Left lung (tissue), 10 donors: ENCODE results near the gene CCDC137. TPM values are rescaled to one million over a fixed set of nuclear protein-coding genes. Genes with fewer than 3 reads are reported as not detected.
A peak's percentile ranks its signal among the peaks of the same experiment; 100 is the strongest.

Experiments
- ATAC-seq: fragments of 200-7000 bp; cut with Tn5 transposase; one replicate; pipeline ENCODE4 v1.9.1; 2020; ENCODE audit warnings: moderate library complexity
- DNase-seq, 4 donors: peaks; one replicate each; pipeline ENCODE4 v3.0.0-alpha.2; 2013 to 2020
- H3K27ac ChIP-seq, 2 donors: fragments of 200-600 bp; sonication (generic) in 1 of 2; one replicate each; pipeline versions ENCODE4 v1.5.0 to v1.8.0; 2020 to 2021
- H3K27me3 ChIP-seq, 2 donors: fragments of 200-600 bp; sonication (generic) in 1 of 2; one replicate each; pipeline versions ENCODE4 v1.5.0 to v1.8.0; 2020 to 2021
- H3K36me3 ChIP-seq, 2 donors: fragments of 200-600 bp; sonication (generic) in 1 of 2; one replicate each; pipeline versions ENCODE4 v1.5.0 to v1.8.0; 2020 to 2021
- H3K4me1 ChIP-seq, 2 donors: fragments of 200-600 bp; one replicate each; pipeline ENCODE4 v1.8.0; 2021
- H3K4me3 ChIP-seq, 2 donors: fragments of 200-600 bp; sonication (generic) in 1 of 2; one replicate each; pipeline versions ENCODE4 v1.5.0 to v1.8.0; 2020 to 2021; ENCODE audit warnings: mild to moderate bottlenecking in 1 of 2
- H3K9me3 ChIP-seq, 2 donors: fragments of 200-600 bp; sonication (generic) in 1 of 2; one replicate each; pipeline versions ENCODE4 v1.5.0 to v1.8.0; 2020 to 2021
- CTCF ChIP-seq, 2 donors: fragments of 200-600 bp; sonication (generic) in 1 of 2; IDR thresholded peaks; one replicate each; pipeline versions ENCODE4 v1.5.0 to v1.8.0; 2021; ENCODE audit warnings: antibody characterized with exemption in 2 of 2
- intact Hi-C, 2 donors: fragments of 100-400 bp; cut with DNase I; formaldehyde crosslinking; loops; one replicate each; pipeline versions ENCODE4 v1.11.2 to v1.14.2; 2022
- microRNA-seq, 2 donors: library from miRNA; unstranded; fragments of <30 nt; microRNA quantifications; one replicate each; pipeline ENCODE4, GENCODE V29; 2019
- polyA plus RNA-seq, 6 donors: library from polyadenylated mRNA; unstranded; fragments of 120-200 nt; gene quantifications; one replicate each; pipeline ENCODE4 v1.2.1, GENCODE V29; 2013; ENCODE audit not compliant: insufficient read length in 6 of 6
- total RNA-seq, 2 donors: library from RNA; stranded (reverse); fragmentation: NEBNext Ultra II Directional; extraction: Animal tissue kit (Norgen Biotek cat#: 25700); gene quantifications; one replicate each; pipeline ENCODE4 v1.2.1, GENCODE V29; 2021
- donor health status: DM: no; HTN: yes; CAD: no.
- donor health status: DM: no; HTN: no; CAD: no.

CCDC137 gene
- total and polyA plus RNA-seq, 8 donors: 14.6 to 19.9 (median 15.7) TPM

- Histone ChIP-seq H3K27ac (no peak overlapping the region), H3K4me1 (peaks cover 7 to 23% of the 10 kb centered on the region in 2 donors), H3K4me3 (no peak overlapping the region), H3K9me3 (no peaks in the 10 kb centered on the region), H3K36me3 (peaks cover 0 to 28% of the 10 kb centered on the region in 2 donors), H3K27me3 (peaks cover 0 to 20% of the 10 kb centered on the region in 2 donors)
- no peak for TF ChIP-seq CTCF (IDR thresholded peaks at IDR 0.05)
- ATAC-seq (no peak), DNase-seq (no peak)
- intact Hi-C loops: no loop called here
These were observed 53.9 kb downstream of the CCDC137 start for GRCh38 chr17:81720267-81721071.

- Histone ChIP-seq H3K4me3 (no peak overlapping the region), H3K36me3 (peaks cover 0 to 24% of the 10 kb centered on the region in 2 donors), H3K27me3 (peaks cover 0 to 20% of the 10 kb centered on the region in 2 donors), H3K27ac (peak overlapping the region in 1 of 2 donors; percentile 18), H3K4me1 (peaks cover 7 to 23% of the 10 kb centered on the region in 2 donors), H3K9me3 (no peaks in the 10 kb centered on the region)
- ATAC-seq: peak; percentile 90
- intact Hi-C loops: no loop called here
- DNase-seq: peak in 3 of 4 donors; percentile 72 to 86 (median 78)
- no peak for TF ChIP-seq CTCF (IDR thresholded peaks at IDR 0.05)
These were observed 55.9 kb downstream of the CCDC137 start for GRCh38 chr17:81722184-81723120.

Small RNA genes lying within 50 kb of the gene (microRNA-seq; reads per million reads assigned to microRNA genes)
- 0.14 to 0.67 reads per million in 2 donors for gene MIR6786

Other genes with a start within 250 kb of the CCDC137 start
- 1,000 to 10,000 TPM; 2,607 to 3,206 TPM for gene ACTG1, start 153.9 kb upstream of the CCDC137 start, total RNA-seq
- gene ACTG1, start 153.9 kb upstream of the CCDC137 start, polyA plus RNA-seq: 1,000 to 10,000 TPM; 2,385 to 3,414 (median 2,872) TPM
- 1 to 10 TPM; 2.1 to 3.4 TPM for gene FSCN2, start 138.4 kb upstream of the CCDC137 start, total RNA-seq
- 1 to 10 TPM in 5 of 6 donors, under 1 TPM in 1; 0.92 to 2.4 (median 1.6) TPM for gene FSCN2, start 138.4 kb upstream of the CCDC137 start, polyA plus RNA-seq
- 10 to 100 TPM; 28.1 to 28.4 TPM for gene FAAP100, start 114.4 kb upstream of the CCDC137 start, total RNA-seq
- 10 to 100 TPM; 23.0 to 33.7 (median 28.0) TPM for gene FAAP100, start 114.4 kb upstream of the CCDC137 start, polyA plus RNA-seq
- gene NPLOC4, start 29.6 kb upstream of the CCDC137 start, total RNA-seq: 100 to 1,000 TPM in 1 of 2 donors, 10 to 100 TPM in 1; 95.3 to 122 TPM
- gene NPLOC4, start 29.6 kb upstream of the CCDC137 start, polyA plus RNA-seq: 10 to 100 TPM; 50.5 to 70.9 (median 53.1) TPM
- 1 to 10 TPM in 1 of 2 donors, under 1 TPM in 1; 0.52 to 1.6 TPM for gene TSPAN10, start 29.5 kb upstream of the CCDC137 start, total RNA-seq
- gene TSPAN10, start 29.5 kb upstream of the CCDC137 start, polyA plus RNA-seq: 1 to 10 TPM; 2.4 to 7.1 (median 4.2) TPM
- gene PDE6G, start 10.2 kb upstream of the CCDC137 start, total RNA-seq: 1 to 10 TPM in 1 of 2 donors, under 1 TPM in 1; 0.24 to 1.3 TPM
- gene PDE6G, start 10.2 kb upstream of the CCDC137 start, polyA plus RNA-seq: 1 to 10 TPM; 4.2 to 6.3 (median 5.0) TPM
- gene OXLD1, start 132 bp upstream of the CCDC137 start, total RNA-seq: 10 to 100 TPM; 26.2 to 33.8 TPM
- gene OXLD1, start 132 bp upstream of the CCDC137 start, polyA plus RNA-seq: 10 to 100 TPM in 4 of 6 donors, 1 to 10 TPM in 2; 8.9 to 15.1 (median 12.6) TPM
- 10 to 100 TPM; 22.5 to 27.0 TPM for gene ARL16, start 17.1 kb downstream of the CCDC137 start, total RNA-seq
- 10 to 100 TPM; 41.3 to 48.1 (median 42.4) TPM for gene ARL16, start 17.1 kb downstream of the CCDC137 start, polyA plus RNA-seq
- 100 to 1,000 TPM in 1 of 2 donors, 10 to 100 TPM in 1; 94.6 to 123 TPM for gene HGS, start 17.3 kb downstream of the CCDC137 start, total RNA-seq
- gene HGS, start 17.3 kb downstream of the CCDC137 start, polyA plus RNA-seq: 10 to 100 TPM; 72.9 to 95.7 (median 83.2) TPM
- 10 to 100 TPM; 45.0 to 72.2 TPM for gene MRPL12, start 36.6 kb downstream of the CCDC137 start, total RNA-seq
- 10 to 100 TPM; 27.2 to 40.1 (median 31.6) TPM for gene MRPL12, start 36.6 kb downstream of the CCDC137 start, polyA plus RNA-seq
- gene SLC25A10, start 45.5 kb downstream of the CCDC137 start, total RNA-seq: 10 to 100 TPM; 11.1 to 20.2 TPM
- gene SLC25A10, start 45.5 kb downstream of the CCDC137 start, polyA plus RNA-seq: 10 to 100 TPM in 3 of 6 donors, 1 to 10 TPM in 3; 7.6 to 12.2 (median 9.8) TPM
- gene GCGR, start 137.4 kb downstream of the CCDC137 start, total RNA-seq: under 1 TPM in 1 of 2 donors, not detected in 1; 0.13 TPM
- under 1 TPM in 4 of 6 donors, not detected in 2; 0.14 to 0.37 (median 0.29) TPM for gene GCGR, start 137.4 kb downstream of the CCDC137 start, polyA plus RNA-seq
- 10 to 100 TPM; 61.7 to 74.0 TPM for gene MCRIP1, start 166.6 kb downstream of the CCDC137 start, total RNA-seq
- gene MCRIP1, start 166.6 kb downstream of the CCDC137 start, polyA plus RNA-seq: 10 to 100 TPM; 67.6 to 97.6 (median 89.2) TPM
- gene PPP1R27, start 168.3 kb downstream of the CCDC137 start, total RNA-seq: not detected
- gene PPP1R27, start 168.3 kb downstream of the CCDC137 start, polyA plus RNA-seq: under 1 TPM in 2 of 6 donors, not detected in 4; 0.11 to 0.28 TPM
- 100 to 1,000 TPM; 851 to 935 TPM for gene P4HB, start 193.8 kb downstream of the CCDC137 start, total RNA-seq
- 100 to 1,000 TPM; 485 to 650 (median 511) TPM for gene P4HB, start 193.8 kb downstream of the CCDC137 start, polyA plus RNA-seq
- gene ARHGDIA, start 204.6 kb downstream of the CCDC137 start, total RNA-seq: 100 to 1,000 TPM; 339 to 481 TPM
- 100 to 1,000 TPM; 139 to 266 (median 174) TPM for gene ARHGDIA, start 204.6 kb downstream of the CCDC137 start, polyA plus RNA-seq
- 10 to 100 TPM; 42.7 to 69.7 TPM for gene ALYREF, start 224.8 kb downstream of the CCDC137 start, total RNA-seq
- gene ALYREF, start 224.8 kb downstream of the CCDC137 start, polyA plus RNA-seq: 10 to 100 TPM; 60.4 to 85.9 (median 68.0) TPM
- gene ANAPC11, start 225.0 kb downstream of the CCDC137 start, total RNA-seq: 100 to 1,000 TPM; 121 to 124 TPM
- gene ANAPC11, start 225.0 kb downstream of the CCDC137 start, polyA plus RNA-seq: 100 to 1,000 TPM in 1 of 6 donors, 10 to 100 TPM in 5; 64.2 to 100 (median 82.8) TPM
- gene NPB, start 235.5 kb downstream of the CCDC137 start, total RNA-seq: under 1 TPM; 0.26 to 0.60 TPM
- 1 to 10 TPM in 5 of 6 donors, under 1 TPM in 1; 0.90 to 2.1 (median 1.4) TPM for gene NPB, start 235.5 kb downstream of the CCDC137 start, polyA plus RNA-seq
- 10 to 100 TPM; 38.0 to 57.7 TPM for gene PCYT2, start 244.7 kb downstream of the CCDC137 start, total RNA-seq
- gene PCYT2, start 244.7 kb downstream of the CCDC137 start, polyA plus RNA-seq: 10 to 100 TPM; 12.7 to 24.1 (median 17.3) TPM